Fibroblast of upper back skin (primary cell): ENCODE data around the gene SRL.
"Not testable (repeated sequence)": the region's sequence is repeated elsewhere in the genome, so short reads cannot be mapped to it uniquely, and the experiment has no call there.

Experiments
- DNase-seq: peaks from one replicate; pipeline ENCODE4 v3.0.0-alpha.2; 2013

Gene SRL

GRCh38 chr16:4225075-4225474 is 16.8 kb downstream of the SRL start:
- DNase-seq, result no peak

GRCh38 chr16:4220358-4220757 is 21.5 kb downstream of the SRL start:
- no peak for DNase-seq

GRCh38 chr16:4218202-4218601 is 23.7 kb downstream of the SRL start:
- no peak for DNase-seq

DNA sequence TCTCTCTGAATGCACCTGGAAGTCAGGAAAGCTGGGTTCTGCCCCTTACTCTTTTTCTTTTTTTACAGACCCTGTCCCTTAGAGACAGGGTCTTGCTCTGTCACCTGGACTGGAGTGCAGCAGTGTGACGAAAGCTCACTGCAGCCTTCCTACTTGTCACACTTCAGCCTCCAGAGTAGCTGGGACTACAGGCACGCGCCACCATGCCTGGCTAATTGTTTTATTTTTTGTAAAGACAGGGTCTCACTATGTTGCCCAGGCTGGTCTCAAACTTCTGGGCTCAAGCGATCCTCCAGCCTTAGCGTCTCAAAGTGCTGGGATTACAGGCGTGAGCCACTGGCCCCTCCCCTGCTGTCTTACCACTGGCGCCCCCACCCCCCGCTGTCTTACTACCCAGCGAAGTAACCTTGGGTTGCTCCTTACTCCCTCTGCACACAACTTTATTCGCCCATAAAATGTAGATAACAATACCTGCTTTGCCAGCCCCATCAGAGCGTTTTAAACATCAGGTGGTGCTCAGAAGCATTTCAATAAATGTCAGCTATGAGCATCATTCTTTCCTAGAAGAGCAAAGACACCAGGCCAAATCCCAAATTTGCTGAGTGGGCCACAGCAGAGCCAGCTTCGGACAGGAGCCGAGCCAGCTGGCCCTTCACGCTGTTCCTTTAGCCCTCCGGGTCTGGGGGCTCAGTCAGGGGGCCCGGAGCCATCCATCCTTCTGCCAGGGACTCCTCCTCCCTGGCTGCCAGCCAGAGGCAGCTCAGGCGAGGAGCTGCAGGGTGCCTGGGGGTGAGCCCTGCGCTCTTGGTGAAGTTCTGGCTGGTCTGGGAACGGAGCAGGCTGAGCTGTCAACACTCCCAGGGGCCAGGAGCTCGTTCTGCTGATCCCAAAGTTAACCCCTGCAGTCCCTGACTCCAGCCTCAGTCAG is 24.4 kb downstream of the SRL start:
- peak; percentile 57 for DNase-seq

DNA sequence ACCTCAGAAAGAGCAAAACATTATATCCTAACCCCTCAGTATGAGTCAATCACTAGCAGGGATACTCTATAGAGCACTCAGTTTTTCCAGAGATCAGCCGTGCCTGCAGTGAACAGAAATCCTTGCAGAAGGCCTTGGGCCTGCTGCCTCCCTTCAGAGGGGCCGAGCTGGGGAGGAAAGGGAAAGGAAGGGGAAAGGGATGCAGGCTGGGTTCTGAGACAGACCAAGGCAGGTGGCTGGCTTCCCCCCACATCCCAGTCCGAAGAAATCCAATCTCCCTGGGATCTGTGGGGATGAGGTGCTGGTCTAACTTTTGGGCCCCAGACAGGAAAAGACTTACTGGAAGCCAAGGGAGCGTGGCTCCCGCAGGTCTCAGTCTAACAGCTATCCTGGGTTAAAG is 25.3 kb downstream of the SRL start:
- peak; percentile 39 for DNase-seq

DNA sequence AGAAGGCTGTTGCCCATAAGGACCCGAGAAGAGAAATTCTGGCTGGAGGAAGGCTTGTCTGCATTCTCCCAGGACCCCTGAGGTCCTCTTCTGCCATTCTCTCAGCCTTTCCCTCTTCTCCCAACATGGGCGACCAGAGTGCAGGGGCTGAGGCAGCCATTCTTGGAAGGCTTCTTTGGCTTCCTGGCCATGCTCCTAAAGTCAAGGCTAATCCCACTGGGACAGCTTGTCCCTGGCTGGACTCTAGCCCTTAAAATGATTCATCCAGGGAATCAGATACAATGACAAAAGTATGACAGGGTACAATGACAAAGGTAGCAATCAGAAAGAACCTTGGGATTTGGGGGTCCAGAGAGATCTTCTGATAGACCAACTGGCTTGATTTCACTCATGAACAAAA is 26.8 kb downstream of the SRL start:
- no peak for DNase-seq

GRCh38 chr16:4214215-4214621 is 27.7 kb downstream of the SRL start:
- DNase-seq, result peak; percentile 93

DNA sequence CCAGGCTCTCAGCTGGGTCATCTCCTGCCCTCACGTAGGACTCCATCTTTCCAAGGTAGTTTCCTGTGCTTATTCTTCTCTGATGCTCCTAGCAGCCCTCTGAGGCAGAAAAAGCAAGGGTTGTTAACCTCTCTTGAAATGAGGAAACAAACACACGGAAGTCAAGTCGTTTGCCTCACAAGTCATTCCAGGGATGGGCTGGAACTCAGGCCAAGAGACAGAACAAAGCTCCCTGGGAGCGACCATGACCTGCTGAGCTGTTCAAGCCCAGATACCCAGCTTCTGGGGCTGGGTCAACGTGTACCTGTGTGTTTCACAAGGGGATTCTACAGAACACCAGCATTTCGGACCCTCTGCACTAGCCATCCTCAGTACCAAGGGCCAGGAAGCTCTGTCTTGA is 28.1 kb downstream of the SRL start:
- DNase-seq, result no peak

GRCh38 chr16:4212934-4213296 is 29.0 kb downstream of the SRL start:
- DNase-seq, result peak; percentile 66

DNA sequence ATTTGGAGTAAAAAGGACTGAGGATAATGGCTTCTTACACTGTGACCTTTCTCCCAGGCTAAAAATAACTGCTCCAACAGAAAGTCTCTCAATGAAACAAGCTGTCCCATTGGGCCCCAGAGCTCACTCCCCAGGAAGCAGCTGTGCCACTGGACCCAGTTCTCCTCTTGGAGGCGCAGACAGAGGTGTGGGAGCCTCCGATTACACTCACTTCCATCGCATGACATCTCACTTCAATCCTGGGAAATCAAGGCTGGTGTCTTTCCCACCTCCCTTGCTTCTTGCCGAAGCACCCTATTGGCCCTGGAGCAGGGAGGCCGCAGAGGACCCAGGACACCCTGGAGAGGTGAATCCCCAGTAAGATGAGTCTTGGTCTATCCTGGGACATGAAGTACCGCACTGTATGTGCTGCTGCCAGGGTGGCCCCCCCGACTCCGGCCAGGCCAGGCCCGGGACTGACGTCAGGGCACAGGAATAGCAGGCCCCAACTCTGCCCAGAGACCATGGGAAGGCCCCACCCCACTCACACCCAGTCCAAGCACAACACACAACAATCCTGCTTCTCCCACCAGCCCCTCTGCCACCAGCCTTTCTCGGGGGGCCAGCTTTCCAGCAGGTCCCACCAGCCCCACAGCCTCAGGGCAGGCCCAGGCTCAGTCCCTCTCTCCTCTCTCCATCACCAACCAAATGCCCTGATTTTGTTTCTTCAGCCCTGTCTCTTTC is 29.5 kb downstream of the SRL start:
- DNase-seq, result no peak

DNA sequence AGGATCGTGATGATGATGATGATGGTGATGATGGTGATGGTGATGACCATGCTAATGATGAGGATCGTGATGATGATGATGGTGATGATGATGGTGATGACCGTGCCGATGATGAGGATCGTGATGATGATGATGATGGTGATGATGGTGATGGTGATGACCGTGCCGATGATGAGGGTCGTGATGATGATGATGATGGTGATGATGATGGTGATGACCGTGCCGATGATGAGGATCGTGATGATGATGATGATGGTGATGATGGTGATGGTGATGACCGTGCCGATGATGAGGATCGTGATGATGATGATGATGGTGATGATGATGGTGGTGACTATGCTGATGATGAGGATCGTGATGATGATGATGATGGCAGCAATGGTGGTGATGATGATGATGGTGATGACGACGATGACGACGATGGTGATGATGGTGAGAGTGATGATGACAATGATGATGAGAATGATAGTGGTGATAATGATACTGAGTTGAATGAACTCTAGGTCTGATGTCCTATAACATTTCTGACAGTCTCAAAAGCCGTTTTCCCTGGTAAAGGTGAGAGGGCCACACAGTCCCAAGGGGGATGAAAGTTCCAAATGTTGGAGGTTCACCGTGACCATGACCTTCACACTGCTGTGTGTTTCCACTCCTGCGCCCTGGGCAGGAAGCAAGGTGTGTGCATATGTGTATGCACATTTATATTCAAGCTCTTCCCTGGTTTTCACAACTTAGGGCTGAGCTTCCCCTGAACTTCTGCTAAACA is 30.3 kb downstream of the SRL start:
- not testable (repeated sequence) for DNase-seq

GRCh38 chr16:4209666-4210065 is 32.2 kb downstream of the SRL start:
- no peak for DNase-seq

DNA sequence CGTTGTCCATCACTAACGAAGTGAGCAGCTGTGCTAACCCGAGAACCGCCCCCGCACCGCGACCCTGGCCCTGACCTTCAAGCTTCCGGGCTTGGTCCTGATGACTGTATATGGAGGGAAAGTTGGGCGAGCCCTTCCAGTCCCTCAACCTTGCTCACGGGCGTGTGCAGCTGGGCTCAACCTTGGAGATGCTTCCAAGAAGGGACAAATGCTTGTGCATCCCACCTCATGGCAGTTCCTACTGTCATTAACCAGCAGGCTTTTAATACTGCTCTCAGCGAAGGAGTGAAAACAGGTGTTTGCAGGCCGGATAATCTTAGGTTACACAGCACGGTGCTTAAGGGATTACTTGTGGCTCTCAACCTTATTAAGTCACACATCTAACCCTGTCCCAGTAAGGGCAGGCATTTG is 33.5 kb downstream of the SRL start:
- no peak for DNase-seq

GRCh38 chr16:4207683-4208340 is 34.1 kb downstream of the SRL start:
- no peak for DNase-seq

DNA sequence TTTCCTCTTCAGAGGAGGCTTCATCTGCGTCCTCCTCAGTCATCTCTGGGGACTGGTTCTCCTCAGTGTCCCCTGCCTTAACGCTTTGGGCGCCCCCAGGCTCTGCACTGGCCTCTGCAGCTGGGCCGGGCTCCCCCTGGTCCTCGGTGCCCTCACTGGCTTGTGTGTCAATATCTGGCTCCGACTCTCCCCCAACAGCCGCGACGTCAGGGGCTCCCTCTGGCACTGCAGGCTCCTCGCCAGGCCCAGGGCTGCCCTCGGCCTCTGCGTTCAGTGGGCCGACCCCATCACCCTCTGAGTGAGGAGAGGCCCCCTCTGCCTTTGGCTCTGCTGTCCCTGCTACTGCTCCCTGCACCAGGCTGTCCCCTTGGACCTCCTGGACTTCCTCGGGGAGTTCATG is 34.7 kb downstream of the SRL start:
- no peak for DNase-seq

DNA sequence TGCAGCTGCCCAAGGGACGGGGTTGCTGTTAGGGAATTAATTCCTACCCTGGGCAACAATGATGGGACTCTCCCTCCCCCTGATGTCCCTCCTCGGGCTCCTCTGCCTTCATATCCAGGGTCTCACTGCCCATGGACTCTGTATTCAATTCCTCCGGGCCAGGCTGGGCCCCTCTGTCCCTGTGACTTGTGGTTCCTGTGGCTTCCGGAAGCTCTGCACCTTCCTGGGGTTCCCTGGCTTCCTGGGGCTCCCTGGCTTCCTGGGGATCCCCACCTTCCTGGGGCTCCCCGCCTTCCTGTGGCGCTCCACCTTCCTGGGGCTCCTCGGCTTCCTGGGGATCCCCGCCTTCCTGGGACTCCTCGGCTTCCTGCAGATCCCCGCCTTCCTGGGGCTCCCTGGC is 35.2 kb downstream of the SRL start:
- DNase-seq, result no peak

GRCh38 chr16:4205971-4206370 is 35.9 kb downstream of the SRL start:
- DNase-seq, result no peak

GRCh38 chr16:4204521-4204920 is 37.4 kb downstream of the SRL start:
- DNase-seq, result no peak

- no peak for DNase-seq
These were observed 38.1 kb downstream of the SRL start for GRCh38 chr16:4203748-4204147.

GRCh38 chr16:4202615-4203345 is 39.1 kb downstream of the SRL start:
- DNase-seq, result no peak

- DNase-seq, result peak; percentile 32
These were observed 41.1 kb downstream of the SRL start for GRCh38 chr16:4200781-4201137.
